Measurements from ENCODE around the gene HOXA3.

HOXA3 gene

DNA sequence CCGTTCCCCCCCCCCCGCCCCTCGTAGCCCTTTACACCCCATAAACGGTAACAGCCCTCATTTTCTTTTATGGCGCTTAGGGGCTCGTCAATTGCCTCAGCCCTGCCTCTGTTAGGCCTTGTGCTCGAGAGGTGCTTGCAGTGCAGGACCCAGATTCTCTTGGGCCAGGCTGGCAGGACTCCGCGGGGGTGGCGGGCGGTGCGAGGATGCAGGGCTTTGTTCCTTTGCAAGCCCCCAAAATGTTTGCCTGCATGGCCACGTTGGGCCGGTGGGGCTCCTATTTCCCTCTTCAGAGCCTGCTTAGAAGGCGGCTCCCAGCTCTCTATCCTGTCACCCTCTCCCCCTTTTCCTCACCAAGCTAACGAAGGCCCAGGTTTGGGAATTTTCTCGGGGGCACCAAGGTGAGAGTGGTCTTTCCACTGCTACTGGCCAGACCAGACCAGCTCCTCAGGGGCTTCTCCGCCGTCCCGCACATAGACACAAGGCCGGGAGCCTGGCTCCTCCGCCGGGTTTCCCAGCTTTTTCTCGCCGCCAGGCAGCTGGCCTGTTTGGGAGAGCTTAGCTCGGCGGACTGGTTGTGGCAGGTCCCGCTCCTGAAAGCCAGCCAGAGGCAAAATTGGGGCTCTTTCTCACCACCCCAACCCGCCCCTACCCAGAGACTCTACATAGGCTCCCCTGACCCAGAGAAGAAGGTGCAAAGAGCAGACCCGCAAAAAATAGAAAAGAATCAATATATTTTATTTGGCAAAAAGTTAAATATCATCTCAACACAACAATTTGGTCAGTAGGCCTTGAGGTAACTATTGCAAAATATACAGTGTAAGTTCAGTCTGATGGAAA is 9.6 kb upstream of the HOXA3 start:
- in situ Hi-C loops (cut with MboI; ENCODE audit: low pct_unique_long_range_greater_than_20kb, low sequenced_read_pairs, unreplicated experiment), result loop anchor here (10.0 to 25.0 kb wide), 2 partner anchors 800 to 1307 kb away; no protein-coding TSS in a partner anchor
- DNase-seq (ENCODE audit: low spot score), result no peak
- TF ChIP-seq, protein P1, sequence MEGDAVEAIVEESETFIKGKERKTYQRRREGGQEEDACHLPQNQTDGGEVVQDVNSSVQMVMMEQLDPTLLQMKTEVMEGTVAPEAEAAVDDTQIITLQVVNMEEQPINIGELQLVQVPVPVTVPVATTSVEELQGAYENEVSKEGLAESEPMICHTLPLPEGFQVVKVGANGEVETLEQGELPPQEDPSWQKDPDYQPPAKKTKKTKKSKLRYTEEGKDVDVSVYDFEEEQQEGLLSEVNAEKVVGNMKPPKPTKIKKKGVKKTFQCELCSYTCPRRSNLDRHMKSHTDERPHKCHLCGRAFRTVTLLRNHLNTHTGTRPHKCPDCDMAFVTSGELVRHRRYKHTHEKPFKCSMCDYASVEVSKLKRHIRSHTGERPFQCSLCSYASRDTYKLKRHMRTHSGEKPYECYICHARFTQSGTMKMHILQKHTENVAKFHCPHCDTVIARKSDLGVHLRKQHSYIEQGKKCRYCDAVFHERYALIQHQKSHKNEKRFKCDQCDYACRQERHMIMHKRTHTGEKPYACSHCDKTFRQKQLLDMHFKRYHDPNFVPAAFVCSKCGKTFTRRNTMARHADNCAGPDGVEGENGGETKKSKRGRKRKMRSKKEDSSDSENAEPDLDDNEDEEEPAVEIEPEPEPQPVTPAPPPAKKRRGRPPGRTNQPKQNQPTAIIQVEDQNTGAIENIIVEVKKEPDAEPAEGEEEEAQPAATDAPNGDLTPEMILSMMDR (IDR thresholded peaks at IDR 0.05; ENCODE audit: extremely low read depth, insufficient read depth, missing control alignments), result no peak

- TF ChIP-seq, protein P1 (IDR thresholded peaks at IDR 0.05; ENCODE audit: extremely low read depth, insufficient read depth, missing control alignments), result no peak
- no peak for DNase-seq (ENCODE audit: low spot score)
- in situ Hi-C loops (cut with MboI; ENCODE audit: low pct_unique_long_range_greater_than_20kb, low sequenced_read_pairs, unreplicated experiment), result loop anchor here (10.0 to 25.0 kb wide), 2 partner anchors 799 to 1306 kb away; no protein-coding TSS in a partner anchor
These were observed 8.9 kb upstream of the HOXA3 start for GRCh38 chr7:27161214-27161720.

DNA sequence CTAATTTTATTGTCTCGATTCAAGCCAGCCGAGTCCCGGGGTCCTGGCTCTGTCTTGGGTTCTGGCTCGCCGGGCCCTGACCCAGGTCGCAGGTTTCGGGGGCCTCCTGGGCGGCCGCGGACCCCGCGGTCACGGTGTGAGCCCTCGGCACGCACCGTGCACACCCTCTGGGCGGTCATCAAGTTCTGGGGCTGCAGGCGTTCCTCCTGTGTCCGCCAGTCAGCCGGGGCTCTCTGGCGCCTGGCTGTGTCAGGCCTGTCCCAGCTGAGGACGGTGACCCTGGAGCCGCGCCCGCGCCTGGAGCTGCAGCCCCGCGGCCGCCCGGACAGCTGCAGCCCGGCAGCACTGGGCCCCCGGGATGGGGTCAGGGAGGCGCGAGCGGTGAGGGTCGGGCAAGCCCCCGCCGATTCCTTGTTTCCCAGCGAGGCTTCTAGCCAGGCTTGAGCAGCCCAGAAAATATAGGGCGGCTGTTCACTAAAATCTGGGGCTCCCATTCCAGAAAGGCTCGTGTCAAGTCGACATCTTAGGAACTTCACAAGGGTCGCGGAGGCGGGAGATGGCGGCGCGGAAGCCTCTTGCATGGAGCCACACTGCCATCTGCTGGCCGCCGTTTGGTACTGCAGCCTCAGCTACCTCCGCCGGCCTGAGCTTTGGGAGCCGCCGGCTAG is 8.3 kb upstream of the HOXA3 start:
- TF ChIP-seq, protein P1 (IDR thresholded peaks at IDR 0.05; ENCODE audit: extremely low read depth, insufficient read depth, missing control alignments), result peak; percentile 99
- in situ Hi-C loops (cut with MboI; ENCODE audit: low pct_unique_long_range_greater_than_20kb, low sequenced_read_pairs, unreplicated experiment), result loop anchor here (10.0 to 25.0 kb wide), 2 partner anchors 798 to 1306 kb away; no protein-coding TSS in a partner anchor
- DNase-seq (ENCODE audit: low spot score), result peak; percentile 91

GRCh38 chr7:27160145-27160545 is 7.8 kb upstream of the HOXA3 start:
- DNase-seq (ENCODE audit: low spot score), result no peak
- in situ Hi-C loops (cut with MboI; ENCODE audit: low pct_unique_long_range_greater_than_20kb, low sequenced_read_pairs, unreplicated experiment), result loop anchor here (10.0 to 25.0 kb wide), 2 partner anchors 798 to 1305 kb away; no protein-coding TSS in a partner anchor

DNA sequence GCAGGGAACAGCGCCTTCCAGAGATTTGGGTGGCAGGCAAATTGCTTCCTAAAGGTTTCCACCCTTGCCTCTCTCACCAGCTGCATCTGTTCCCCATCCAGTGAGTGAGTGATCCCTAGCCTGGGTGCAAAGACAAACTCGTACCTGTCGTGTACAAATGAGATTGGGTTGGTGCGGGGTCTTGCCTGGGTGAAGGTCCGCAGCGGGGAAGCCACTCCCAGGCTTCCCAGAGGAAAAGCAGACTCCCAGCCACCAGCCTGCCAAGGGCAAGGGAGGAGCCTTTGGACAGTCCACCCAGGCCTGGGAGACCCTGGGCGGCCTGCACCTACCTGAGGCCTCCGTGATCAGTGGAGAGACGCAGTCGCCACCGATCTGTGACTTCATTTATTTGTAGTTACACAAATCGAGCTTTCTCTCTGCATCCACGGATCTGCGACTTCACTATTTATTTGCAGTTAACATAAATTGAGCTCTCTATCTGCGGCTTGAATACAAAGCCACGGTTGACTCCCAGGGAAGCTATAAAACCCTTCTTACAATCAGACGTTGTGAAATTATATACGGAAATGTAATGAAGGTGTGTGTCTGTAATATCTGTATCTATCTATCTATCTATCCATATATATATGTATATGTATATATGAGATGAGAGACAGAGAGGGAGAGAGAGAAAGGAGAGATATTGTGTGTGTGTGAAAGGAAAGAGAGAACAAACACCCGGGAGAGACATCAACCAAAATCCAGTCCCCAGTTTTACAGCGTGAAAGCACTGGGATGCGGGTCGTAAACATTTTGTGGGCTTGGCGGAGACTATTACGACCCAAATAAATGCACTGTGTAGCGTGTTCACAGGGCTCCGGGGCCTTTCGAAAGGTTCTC is 7.1 kb upstream of the HOXA3 start:
- in situ Hi-C loops (cut with MboI; ENCODE audit: low pct_unique_long_range_greater_than_20kb, low sequenced_read_pairs, unreplicated experiment), result loop anchor here (10.0 to 25.0 kb wide), 3 partner anchors 85 to 1305 kb away; partner anchors contain the start of gene EVX1
- TF ChIP-seq, protein P1 (IDR thresholded peaks at IDR 0.05; ENCODE audit: extremely low read depth, insufficient read depth, missing control alignments), result no peak
- no peak for DNase-seq (ENCODE audit: low spot score)

More at GRCh38 chr7:27160145-27160545, 7.8 kb upstream of the HOXA3 start:
- TF ChIP-seq, protein P1 (IDR thresholded peaks at IDR 0.05; ENCODE audit: extremely low read depth, insufficient read depth, missing control alignments), result no peak
